GM21381 (cell line): ENCODE results near the gene ZBTB49.

ENCODE experiments used
- ATAC-seq: cut with Tn5 transposase; IDR thresholded peaks from one replicate; pipeline ENCODE4 v1.9.1; 2021; ENCODE audit warnings: mild to moderate bottlenecking, moderate library complexity; ENCODE audit not compliant: unreplicated experiment

The ZBTB49 gene

DNA sequence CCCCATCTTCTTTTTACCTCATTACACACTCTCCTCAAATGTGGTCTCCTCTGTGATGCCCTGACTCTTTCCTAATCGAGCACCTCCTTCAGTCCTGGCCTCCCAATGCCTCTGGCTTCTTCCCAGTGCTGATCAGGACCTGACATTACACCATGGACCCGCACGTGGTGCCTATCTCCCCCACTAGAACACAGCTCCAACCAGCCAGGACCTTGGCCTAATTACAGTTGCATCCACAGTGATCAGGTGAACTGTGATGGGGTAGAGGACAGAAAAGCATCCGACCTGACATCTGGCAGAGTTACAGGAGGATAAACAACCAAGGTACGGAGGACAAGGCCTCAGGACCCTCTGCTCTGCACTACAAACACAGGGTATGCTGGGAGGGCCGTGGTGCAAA, 12.5 kb upstream of the ZBTB49 start:
- ATAC-seq: no peak

DNA sequence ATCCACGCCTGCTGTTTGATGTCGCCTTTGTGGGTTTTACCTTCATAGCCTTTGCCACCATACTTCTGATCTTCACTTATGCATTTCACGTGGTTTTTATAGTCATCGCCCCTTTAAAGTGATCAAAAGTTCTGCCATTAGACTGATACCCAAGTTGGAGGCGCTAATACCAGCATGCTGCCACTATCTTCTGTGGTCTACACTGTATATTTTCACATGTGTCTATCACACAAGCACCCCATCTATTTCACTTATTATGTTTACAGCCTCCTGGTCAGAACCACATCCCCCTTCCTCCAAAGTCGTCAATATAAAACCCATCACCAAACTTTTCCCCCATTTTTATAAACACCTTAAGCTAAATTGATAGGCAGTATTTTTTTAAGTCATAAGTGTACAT, 8.3 kb upstream of the ZBTB49 start:
- no peak for ATAC-seq

DNA sequence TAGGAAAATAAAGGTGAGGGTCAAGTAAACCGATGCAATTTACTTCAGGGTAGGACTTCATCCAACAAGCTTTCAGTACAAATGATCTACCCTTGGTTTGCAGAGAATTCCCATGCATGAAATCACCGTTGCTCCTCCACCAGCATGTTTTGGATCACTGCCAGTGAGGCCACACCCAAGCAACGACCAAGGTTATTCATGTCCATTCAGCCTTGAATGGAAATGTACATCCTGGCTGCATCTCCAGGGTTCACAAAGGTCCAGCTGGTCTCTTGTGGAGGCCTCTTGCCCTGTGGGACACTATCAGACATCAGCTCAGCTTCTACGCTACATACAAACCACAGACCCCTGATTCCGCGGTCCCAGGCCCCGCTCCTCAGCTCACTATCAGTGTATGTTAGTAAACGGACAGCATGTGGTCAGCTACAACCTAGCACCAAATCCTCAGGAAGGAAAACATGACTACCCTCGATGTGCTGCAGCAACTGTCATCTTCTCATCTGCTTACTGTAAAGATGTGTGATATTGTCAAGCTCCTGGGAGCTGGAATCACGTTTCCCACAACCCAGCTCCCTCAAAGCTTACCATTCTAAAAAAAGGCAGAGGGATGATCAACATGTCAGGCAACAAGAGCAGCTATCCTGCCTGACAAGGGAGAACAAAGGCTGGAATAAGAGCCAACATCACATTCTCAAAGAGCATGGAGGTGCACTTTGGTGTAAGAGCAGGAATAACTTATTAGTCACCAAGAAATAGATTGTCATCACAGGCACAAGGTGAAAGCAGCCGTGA, 5.0 kb upstream of the ZBTB49 start:
- ATAC-seq: no peak

DNA sequence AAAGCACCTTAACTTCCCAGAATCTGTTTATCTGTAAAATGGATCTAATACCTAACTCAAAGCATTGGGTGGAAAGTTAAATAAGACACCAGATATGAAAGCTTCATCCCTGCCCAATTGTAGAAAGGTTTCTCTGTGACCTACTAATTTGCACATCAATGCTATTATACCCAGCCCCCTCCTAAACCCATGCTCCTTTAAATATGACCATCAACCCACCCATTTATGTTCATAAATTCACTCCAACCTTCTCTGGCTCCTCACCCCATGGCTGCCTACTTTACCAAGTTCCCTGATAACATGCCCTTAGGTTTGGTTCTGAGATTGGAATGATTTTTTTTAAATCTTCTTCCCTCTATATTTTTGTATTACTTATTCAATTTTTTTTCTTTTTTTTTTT, 2.0 kb upstream of the ZBTB49 start:
- ATAC-seq: no peak

DNA sequence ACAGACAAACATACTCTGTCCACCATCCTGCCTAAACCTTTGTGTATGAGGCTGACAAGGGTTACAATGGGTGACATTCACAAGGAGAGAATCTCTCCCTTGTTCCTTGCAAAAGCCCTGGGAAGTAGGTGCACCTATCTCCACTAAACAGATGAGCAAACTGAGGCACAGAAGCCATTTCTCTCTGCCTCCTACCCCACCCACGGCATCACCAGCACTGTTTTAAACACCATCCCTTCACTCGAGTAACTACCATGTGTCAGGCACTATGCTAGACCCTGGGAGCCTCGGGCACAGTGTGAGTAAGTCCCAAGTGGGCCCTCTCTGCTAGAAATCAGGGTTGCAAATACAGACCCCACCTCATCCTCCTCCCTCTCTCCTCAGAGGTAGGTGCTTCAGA, 996 bp upstream of the ZBTB49 start:
- no peak for ATAC-seq

DNA sequence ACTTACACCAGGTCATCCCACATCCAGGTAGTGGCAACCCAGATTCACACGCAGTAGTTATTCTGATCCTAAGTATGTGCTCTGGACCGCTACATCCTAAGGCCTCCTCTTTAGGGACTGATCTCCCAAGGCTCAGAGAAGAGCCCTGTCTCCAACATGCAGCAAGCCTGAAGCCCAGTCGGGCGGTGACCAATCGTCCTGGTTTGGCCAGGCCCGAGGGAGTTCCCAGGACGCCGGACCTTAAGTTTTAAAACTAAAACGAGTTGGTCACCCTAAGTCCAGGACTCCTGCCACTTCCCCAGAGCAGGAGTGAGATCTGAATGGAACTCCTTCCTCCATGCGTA, 482 bp upstream of the ZBTB49 start:
- peak; percentile 11 for ATAC-seq

DNA sequence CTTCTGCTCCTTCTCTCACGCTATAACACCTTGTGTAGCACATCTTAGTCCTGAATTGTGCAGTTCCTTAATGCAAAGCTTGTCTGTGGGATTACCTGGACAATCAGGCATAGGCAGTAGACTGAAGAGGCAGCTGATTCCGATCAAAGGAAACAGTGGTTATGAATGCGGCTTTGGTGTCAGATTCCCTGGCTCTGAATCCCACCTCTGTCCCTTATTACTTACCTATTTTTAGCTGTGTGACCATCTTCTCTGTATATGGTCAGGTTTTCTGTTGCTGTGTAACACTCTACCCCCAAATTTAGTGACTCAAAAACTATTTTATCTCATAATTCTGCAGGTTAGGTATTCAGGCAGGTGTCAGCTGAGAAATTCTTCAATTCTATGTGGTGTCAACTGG, 3.2 kb downstream of the ZBTB49 start:
- no peak for ATAC-seq

DNA sequence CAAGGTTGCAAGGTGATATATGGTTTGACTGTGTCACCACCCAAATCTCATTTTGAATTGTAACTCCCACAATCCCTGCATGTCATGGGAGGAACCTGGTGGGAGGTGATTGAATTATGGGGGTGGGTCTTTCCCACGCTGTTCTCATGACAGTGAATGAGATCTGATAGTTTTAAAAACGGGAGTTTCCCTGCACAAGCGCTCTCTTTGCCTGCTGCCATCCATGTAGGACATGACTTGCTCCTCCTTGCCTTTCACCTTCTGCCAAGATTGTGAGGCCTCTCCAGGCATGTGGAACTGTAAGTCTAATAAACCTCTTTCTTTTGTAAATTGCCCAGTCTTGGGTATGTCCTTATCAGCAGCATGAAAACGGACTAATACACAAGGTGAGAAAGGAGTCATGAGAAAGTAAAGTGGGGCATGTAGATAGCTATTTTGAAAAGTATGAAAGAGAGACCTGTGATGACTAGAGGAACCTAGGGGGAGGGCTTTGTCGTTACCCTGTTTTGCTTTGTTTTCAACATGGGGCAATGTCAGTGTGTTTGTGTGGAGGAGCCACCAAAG, 6.3 kb downstream of the ZBTB49 start:
- ATAC-seq: no peak

DNA sequence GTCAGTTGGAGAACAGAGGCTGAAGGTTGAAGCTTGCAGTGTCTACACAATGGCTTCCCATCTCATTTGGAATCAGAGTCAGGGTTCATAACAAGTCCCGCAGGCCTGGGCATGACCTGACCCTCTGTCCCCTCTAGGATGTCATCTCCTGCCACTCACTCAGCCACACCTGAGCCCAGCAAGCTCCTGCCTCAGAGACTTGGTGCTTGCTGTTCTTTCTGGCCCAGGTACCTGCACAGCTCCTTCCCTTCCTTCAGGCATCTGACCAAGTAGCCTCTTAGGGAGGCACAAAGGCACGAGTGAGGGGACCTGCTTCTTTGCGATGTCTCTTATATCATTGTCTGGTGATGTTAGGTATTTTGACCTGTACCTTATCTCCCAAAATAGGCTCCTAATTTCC, 9.0 kb downstream of the ZBTB49 start:
- ATAC-seq: no peak

DNA sequence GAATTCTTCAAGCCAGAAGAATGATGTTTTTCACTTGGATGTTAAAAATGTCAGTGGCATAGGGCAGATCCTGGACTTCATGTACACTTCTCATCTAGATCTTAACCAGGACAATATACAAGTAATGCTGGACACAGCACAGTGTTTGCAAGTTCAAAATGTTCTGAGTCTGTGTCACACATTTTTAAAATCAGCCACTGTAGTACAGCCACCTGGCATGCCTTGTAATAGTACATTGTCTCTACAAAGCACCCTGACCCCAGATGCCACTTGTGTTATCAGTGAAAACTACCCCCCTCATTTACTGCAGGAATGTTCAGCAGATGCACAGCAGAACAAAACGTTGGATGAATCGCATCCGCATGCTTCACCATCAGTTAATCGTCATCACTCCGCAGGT, 11.9 kb downstream of the ZBTB49 start:
- no peak for ATAC-seq

DNA sequence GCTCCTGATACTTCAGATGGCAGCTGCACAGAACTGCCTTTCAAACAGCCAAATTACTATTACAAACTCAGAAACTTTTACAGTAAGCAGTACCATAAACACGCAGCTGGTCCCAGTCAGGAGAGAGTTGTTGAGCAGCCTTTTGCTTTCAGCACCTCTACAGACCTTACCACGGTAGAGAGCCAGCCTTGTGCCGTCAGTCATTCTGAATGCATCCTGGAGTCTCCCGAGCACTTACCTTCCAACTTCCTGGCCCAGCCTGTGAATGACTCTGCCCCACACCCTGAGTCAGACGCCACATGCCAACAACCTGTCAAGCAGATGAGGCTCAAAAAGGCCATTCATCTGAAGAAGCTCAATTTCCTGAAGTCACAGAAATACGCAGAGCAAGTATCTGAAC, 12.4 kb downstream of the ZBTB49 start:
- ATAC-seq: no peak

DNA sequence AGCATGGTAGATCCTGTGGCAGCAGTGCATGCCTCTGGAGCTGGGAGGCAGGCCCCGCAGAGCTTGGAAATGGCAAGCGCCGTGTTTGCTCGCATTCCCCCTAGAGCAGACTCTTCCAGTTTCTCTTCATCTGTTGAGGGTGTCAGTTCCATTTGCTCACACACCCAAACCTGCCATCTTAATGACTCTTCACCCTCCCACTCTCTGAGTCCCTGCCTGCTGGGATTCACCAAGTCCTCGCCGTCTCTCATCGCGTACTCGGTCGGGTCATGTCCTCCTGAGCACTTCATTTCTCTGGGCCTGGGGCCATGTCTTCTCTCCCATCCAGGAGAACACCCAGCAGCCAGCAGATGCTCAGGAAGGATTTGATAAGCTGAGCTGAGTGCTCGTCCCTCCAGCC, 16.9 kb downstream of the ZBTB49 start:
- no peak for ATAC-seq

DNA sequence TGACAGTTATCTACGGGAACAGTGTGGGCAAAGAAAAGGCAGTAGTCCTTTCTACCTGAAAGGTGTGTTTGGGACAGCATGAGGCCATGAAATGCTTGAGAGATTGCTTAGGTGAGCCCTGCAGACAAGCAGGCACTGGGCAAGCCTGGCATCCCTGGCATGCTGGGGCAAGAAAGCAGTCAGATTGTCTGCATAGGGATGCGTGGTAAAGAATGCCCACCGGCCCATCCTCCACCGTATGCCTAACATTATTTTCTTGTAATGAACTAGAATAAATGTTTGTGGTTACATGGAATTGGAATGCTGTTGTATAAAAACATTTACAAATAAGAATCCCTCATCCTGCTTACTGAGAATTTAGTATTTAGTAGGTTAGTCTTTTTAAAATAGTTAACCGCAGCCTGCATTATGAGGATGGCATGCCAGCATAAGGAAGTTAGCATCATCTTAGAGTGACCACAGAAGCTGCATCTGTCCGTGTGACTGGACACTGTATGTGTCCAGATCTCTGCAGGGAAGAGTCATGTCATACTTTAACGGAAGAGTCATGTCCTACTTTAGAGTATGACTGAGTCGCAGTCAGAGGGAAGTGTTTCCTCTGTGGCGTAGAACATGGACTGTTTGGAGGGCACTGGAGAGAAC, 18.9 kb downstream of the ZBTB49 start:
- no peak for ATAC-seq

DNA sequence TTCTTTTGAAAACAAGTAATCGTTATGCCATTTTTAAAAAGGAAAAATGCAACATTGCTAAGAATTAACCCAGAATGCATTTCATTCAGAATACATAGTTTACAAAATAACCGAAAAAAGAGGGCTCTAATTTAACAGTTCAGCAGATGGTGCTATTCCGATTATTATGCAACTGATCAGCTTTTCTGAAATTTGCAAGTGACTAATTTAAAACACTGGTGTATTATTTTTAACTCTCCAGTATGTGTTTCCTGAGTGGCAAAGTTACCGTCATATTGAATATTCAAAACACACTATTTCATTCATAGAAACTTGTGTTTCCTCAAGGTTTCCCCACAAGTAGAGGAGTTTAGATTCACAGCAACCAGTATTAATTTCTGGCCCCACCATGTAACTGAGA, 21.1 kb downstream of the ZBTB49 start:
- no peak for ATAC-seq

DNA sequence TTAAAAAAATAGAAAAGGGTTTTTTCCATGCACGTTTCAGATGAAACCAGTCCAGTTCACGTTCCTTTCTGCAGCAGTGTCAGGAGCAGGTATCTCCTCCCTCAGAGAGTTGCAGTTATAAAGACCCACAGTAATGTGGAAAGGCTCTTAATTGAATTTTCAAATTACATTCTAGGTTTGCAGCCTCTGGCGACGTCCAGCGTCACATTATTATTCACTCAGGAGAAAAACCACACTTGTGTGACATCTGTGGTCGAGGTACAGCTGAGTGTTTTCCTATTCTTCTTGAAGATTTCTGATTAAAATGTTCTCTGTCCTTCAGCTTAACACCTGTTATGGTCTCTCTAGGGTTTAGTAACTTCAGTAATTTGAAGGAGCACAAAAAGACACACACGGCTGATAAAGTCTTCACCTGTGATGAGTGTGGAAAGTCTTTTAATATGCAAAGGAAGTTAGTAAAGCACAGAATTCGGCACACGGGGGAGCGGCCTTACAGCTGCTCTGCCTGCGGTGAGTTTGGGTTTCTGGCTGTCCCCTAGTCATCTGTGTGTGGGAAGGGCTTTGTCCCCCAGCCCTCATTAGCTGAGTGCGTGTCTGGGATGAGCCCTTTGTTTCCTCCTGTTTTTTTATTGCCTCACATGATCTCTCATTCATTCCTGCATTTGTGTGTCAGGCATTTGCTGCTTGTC, 25.6 kb downstream of the ZBTB49 start:
- no peak for ATAC-seq

DNA sequence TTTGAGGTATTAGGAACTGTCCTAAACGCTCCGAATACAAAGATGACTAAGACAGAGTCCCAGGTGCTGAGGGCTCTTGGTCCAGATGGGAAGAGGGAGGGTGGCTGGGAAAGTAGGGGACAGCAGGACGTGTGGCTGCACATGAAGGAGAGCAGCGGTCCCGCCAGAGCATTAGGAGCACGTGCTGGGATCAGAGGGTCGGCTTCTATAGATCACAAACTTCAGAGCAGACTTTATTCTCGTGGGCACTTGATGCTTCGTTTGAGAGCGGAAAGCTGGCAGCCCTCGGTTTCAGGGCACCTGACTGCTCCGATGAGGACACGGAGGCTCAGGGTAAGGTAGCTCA, 26.1 kb downstream of the ZBTB49 start:
- no peak for ATAC-seq

DNA sequence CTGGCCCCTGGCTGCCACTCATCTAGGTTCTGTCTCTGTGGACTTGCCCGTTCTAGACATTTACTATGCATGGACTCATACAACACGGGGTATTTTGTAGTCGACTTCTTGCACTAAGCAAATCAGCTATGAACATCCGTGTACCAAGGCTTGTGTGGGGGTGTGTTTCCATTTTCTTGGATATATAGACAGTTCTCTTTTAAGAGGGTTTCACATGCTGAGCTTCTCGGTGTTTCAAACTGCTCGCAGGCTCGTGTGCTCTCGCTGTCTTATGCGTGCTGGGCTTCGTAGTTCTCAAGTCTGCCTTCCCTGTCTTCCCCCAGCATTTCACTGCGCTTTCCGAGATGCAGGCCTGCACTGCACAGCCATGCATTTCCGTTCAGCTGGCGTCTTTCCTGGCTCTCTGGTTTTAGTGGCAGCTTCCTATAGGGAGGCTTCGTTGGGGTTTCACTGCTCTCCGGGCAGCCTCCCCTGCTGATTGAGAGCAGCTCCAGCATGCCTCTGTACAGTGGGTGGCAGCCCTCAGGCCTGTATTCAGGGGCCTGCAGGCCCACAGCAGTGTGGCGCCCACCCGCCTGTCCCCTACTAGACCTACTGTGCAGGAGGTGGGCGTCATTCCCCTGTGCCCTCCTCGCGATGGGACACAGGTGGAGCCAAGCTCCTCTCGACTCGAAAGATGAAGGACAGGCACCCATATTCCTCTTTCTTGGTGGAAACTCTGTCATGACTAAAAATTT, 27.6 kb downstream of the ZBTB49 start:
- no peak for ATAC-seq

DNA sequence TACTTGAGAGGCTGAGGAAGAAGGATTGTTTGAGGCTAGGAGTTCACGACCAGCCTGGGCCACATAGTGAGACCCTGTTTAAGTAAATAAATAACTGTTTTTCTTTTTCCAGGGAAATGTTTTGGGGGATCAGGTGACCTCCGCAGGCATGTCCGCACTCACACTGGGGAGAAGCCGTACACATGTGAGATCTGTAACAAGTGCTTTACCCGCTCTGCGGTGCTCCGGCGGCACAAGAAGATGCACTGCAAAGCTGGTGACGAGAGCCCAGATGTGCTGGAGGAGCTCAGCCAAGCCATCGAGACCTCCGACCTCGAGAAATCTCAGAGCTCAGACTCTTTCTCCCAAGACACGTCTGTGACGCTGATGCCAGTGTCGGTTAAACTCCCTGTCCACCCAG, 30.5 kb downstream of the ZBTB49 start:
- no peak for ATAC-seq

DNA sequence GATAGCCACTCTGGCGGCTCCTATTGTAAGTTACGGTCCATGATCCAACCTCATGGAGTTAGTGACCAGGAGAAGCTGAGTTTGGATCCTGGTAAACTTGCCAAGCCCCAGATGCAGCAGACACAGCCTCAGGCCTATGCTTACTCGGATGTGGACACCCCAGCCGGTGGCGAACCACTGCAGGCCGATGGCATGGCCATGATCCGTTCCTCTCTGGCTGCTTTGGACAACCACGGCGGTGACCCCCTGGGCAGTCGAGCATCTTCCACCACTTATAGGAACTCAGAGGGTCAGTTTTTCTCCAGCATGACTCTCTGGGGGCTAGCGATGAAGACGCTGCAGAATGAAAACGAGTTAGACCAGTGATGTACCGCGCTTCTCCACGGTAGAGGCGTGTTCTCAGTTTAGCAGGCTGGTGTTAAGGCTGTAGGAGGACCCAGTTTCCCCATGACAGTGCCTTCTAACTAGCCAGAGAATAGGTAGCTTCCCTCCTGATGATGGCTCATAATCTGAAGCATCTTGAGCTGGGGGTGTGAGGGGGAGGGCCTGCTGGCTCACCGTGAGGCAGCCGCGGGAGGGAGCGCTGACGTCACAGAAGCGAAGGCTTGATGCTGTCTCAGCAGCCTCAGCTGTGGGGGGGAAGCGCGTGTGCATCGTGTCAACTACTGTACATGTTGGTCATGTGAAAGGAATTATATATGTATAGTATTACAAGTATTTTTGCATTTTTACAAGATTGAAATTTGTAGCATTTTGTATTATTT, 31.1 kb downstream of the ZBTB49 start:
- no peak for ATAC-seq

DNA sequence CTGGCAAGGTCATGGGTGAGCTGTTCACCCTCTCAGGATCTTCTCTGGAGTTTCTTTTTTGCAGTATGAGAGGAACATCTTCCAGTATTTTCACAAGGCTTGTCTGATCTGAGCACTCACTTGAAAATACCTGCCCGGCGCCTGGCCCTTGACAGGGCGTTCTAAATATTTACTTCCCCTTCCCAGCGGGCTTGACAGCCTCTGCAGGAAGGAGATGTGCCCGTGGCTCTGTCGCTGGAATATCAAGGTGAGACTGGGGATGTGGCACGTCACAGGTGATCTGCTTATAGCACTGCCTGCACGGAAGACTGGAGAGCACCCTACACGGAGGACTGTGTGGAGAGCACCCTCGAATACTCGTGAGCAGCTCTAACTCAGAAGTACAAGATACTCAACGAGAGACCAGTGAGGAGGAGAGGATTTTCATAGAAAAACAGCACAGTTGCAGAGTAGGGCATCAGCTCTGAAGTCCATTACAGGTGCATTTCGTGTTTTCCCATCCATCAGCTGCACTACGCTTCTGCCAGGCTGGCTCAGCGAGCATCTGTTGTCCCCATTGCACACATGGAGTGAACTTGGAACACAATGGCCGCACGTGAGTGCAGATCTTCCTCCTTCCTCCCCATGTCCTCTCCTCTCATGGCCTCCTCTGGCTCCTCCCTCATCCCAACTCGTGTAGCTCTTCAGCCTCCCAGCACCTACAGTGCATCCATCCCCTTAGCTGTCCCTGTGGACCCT, 32.1 kb downstream of the ZBTB49 start:
- no peak for ATAC-seq
